C4-2B (cell line): ENCODE data around the gene GRIK4.

Source experiments
- ZFX ChIP-seq: fragments of 450-650 bp; IDR thresholded peaks from 2 replicates; pipeline ENCODE4 v1.6.1; 2017
- TF ChIP-seq, protein P1 (sequence below): fragments of 450-650 bp; conservative IDR thresholded peaks from 2 replicates; pipeline ENCODE4 v1.5.1; 2017; ENCODE audit warnings: mild to moderate bottlenecking

DNA sequence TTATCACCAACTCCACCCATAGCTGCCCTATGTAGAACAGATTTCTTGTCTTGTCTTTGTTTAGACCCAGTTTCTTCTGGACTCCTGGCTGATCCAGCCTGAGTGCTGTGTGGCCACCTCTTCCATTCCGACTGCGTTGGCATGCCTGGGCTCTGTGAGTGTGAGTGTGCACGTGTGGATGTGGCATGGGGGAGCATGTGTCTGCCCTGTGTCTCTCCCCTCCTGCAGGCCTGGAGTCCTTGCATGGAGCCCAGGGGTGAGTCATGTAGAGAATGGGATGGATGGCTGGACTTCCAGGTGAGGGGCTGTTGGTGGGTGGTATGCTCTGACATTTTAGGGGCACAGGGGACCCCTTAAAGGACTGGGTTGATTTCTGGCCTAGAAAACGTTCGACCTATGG is 194.7 kb downstream of the GRIK4 start:
- TF ChIP-seq, protein P1, sequence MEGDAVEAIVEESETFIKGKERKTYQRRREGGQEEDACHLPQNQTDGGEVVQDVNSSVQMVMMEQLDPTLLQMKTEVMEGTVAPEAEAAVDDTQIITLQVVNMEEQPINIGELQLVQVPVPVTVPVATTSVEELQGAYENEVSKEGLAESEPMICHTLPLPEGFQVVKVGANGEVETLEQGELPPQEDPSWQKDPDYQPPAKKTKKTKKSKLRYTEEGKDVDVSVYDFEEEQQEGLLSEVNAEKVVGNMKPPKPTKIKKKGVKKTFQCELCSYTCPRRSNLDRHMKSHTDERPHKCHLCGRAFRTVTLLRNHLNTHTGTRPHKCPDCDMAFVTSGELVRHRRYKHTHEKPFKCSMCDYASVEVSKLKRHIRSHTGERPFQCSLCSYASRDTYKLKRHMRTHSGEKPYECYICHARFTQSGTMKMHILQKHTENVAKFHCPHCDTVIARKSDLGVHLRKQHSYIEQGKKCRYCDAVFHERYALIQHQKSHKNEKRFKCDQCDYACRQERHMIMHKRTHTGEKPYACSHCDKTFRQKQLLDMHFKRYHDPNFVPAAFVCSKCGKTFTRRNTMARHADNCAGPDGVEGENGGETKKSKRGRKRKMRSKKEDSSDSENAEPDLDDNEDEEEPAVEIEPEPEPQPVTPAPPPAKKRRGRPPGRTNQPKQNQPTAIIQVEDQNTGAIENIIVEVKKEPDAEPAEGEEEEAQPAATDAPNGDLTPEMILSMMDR = no peak
- no peak for TF ChIP-seq ZFX
